Stimulated activated naive CD8-positive, alpha-beta T cell treated with anti-CD3 and anti-CD28 coated beads, Interleukin-15, amount 100 ng/mL, for 72 hours (primary cell): ENCODE data around the gene TMPRSS15.

Source experiments
- ATAC-seq: fragments of 150-1000 bp; cut with Tn5 transposase; 2 replicates; pipeline ENCODE4 v1.10.0; 2021; ENCODE audit warnings: mild to moderate bottlenecking, moderate library complexity
- DNase-seq, 2 donors: peaks; one replicate each; pipeline ENCODE4 v3.0.0; 2021 to 2022
- H3K27ac Mint-ChIP-seq, 2 donors: one replicate each; pipeline ENCODE4 v1.8.0; 2022; ENCODE audit warnings: mild to moderate bottlenecking in 2 of 2, mixed read lengths in 2 of 2, moderate library complexity in 2 of 2
- H3K27me3 Mint-ChIP-seq: one replicate; pipeline ENCODE4 v1.8.0; 2022; ENCODE audit warnings: mixed read lengths
- H3K4me1 Mint-ChIP-seq: one replicate; pipeline ENCODE4 v1.8.0; 2022; ENCODE audit warnings: mild to moderate bottlenecking, mixed read lengths
- H3K4me3 Mint-ChIP-seq, 2 donors: one replicate each; pipeline ENCODE4 v1.8.0; 2022; ENCODE audit warnings: mild to moderate bottlenecking in 2 of 2, mixed read lengths in 2 of 2, moderate library complexity in 1 of 2
- H3K9me3 Mint-ChIP-seq, 2 donors: one replicate each; pipeline ENCODE4 v1.8.0; 2022; ENCODE audit warnings: mixed read lengths in 2 of 2

TMPRSS15 gene

DNA sequence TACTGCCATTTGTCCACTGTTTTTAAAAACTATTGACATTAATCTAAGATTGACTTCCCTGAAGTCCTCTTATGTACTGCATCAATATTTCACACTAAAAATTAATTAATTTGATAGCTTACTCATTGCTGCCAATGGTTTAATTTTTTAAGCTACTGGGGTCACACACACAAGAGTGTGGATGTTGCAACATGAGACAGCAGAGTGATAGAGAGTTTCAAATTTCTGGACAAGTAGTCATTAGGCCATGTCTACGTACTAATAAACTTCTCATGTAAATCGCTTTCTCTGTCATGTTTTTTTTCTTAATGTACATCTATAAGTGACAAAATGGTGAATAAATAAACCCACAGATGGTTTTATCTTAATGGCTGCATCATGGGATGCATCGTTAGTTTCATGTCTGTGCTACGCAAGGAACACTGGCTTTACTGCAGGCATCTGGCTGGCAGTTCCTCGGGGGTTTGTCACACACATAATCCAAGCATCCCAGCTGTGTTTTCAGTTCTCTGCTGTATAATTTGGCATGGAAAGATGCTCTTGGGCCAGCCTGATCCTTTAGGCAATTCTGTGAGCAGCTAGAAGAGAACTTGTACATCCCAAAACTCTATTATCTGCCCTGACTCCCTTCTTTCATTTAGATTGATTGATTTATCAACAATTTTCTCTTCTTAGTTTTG, 175.4 kb downstream of the TMPRSS15 start:
- H3K4me3 Mint-ChIP-seq: no peak overlapping the region
- ATAC-seq (no peak), DNase-seq (no peak)

DNA sequence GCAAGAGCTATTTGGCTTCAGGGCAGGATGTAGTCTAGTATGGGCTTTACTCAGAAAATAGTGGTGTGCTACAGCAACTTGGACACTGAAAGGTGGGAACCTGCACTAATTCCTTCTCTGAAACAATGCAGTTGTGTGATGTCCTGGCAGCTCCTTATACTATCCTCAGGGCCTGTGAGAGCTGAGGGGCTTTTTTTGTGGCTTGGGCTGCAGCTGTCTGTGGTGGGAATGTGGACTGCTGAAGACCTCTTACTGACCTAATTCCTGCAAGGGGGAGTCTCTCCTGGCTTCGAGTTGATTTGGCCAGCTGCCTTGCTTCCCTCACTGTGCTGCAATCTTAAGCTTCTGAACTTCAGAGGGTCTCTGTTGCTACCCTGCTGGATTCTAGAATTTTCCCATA, 181.2 kb downstream of the TMPRSS15 start:
- Mint-ChIP-seq H3K4me1 (no peaks in the 10 kb centered on the region), H3K27ac (no peak overlapping the region), H3K9me3 (peaks cover 25 to 39% of the 10 kb centered on the region in 2 donors), H3K27me3 (no peaks in the 10 kb centered on the region), H3K4me3 (no peak overlapping the region)
- DNase-seq (no peak), ATAC-seq (no peak)

More for the DNA sequence above, 175.4 kb downstream of the TMPRSS15 start:
- no peaks in the 10 kb centered on the region for H3K9me3 Mint-ChIP-seq
- no peaks in the 10 kb centered on the region for H3K27me3 Mint-ChIP-seq
- no peaks in the 10 kb centered on the region for H3K4me1 Mint-ChIP-seq
- no peak overlapping the region for H3K27ac Mint-ChIP-seq

DNA sequence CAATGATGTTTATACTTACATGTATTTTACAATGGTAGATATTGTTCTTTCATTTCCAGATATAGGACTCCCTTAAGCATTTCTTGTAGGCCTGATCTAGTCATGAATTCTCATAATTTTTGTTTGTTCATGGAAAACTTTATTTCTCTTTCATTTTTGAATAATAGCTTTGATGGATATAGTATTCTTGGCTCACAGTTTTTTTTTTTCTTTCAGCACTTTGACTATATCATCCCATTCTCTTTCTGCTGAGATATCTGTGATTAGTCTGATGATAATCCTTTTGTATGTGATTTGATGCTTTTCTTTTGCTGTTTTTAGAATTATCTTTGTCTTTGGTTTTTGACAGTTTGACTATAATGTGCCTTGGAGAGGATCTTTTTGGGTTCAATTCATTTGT, 183.1 kb downstream of the TMPRSS15 start:
- Mint-ChIP-seq H3K27ac (no peak overlapping the region), H3K4me1 (no peaks in the 10 kb centered on the region), H3K27me3 (no peaks in the 10 kb centered on the region), H3K9me3 (peaks cover 30 to 48% of the 10 kb centered on the region in 2 donors), H3K4me3 (no peak overlapping the region)
- ATAC-seq (no peak), DNase-seq (no peak)
